Endothelial cell of umbilical vein (primary cell): ENCODE results near the gene DIPK1A.

ENCODE experiments used
- EZH2 ChIP-seq: IDR thresholded peaks from 2 replicates; pipeline ENCODE4 v1.6.1; 2012; ENCODE audit warnings: borderline replicate concordance, low read depth, mild to moderate bottlenecking, moderate library complexity, low read length, inconsistent platforms; ENCODE audit not compliant: severe bottlenecking
- JUN ChIP-seq: IDR thresholded peaks from 2 replicates; pipeline ENCODE4 v1.6.1; 2011; ENCODE audit warnings: borderline replicate concordance, low read depth; ENCODE audit not compliant: insufficient read length, insufficient read depth
- MYC ChIP-seq: IDR thresholded peaks from one replicate; pipeline ENCODE4 v1.6.1; 2011; ENCODE audit warnings: mild to moderate bottlenecking, low read depth, low read length
- POLR2A ChIP-seq: IDR thresholded peaks from 2 replicates; pipeline ENCODE4 v1.6.1; 2012; ENCODE audit warnings: low read depth, mild to moderate bottlenecking, control low read depth, low read length
- POLR2AphosphoS5 ChIP-seq: IDR thresholded peaks from 2 replicates; pipeline ENCODE4 v1.6.1; 2012; ENCODE audit warnings: low read depth, mild to moderate bottlenecking, control low read depth, low read length, moderate library complexity; ENCODE audit not compliant: insufficient read depth
- TF ChIP-seq, protein P1 (sequence below), 2 donors: IDR thresholded peaks; 1 replicate in 1 of 2; 2 replicates in 1 of 2; pipeline ENCODE4 v1.5.1; 2011; ENCODE audit warnings: low read length in 2 of 2, mild to moderate bottlenecking in 2 of 2, moderate library complexity in 2 of 2, control low read depth in 1 of 2, inconsistent platforms in 1 of 2, low read depth in 1 of 2; ENCODE audit not compliant: insufficient read depth in 1 of 2; ENCODE audit errors: extremely low read depth in 1 of 2
- TF ChIP-seq, protein P2 (sequence below): IDR thresholded peaks from 2 replicates; pipeline ENCODE4 v1.6.1; 2011; ENCODE audit not compliant: insufficient read depth, insufficient read length

DNA sequence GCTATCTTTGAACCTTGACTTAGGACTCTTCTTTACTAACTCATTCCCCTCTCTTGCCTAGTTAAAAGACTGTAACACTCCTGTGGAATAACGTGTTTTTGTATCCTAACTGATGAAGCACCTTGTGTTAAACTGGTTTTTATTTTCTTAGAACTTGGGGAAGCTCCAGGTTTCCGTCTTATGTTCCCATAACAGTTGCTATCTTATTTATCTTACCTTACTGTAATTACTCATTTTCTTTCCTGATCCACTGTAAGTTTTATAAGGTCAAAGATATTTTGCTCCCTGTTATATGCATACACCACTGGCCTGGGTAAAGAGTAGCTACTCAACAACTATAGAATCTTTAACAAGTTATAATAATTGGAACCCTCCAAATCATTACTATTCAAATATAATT, 86.3 kb downstream of the DIPK1A start:
- TF ChIP-seq POLR2A = no peak
- TF ChIP-seq, protein P1, sequence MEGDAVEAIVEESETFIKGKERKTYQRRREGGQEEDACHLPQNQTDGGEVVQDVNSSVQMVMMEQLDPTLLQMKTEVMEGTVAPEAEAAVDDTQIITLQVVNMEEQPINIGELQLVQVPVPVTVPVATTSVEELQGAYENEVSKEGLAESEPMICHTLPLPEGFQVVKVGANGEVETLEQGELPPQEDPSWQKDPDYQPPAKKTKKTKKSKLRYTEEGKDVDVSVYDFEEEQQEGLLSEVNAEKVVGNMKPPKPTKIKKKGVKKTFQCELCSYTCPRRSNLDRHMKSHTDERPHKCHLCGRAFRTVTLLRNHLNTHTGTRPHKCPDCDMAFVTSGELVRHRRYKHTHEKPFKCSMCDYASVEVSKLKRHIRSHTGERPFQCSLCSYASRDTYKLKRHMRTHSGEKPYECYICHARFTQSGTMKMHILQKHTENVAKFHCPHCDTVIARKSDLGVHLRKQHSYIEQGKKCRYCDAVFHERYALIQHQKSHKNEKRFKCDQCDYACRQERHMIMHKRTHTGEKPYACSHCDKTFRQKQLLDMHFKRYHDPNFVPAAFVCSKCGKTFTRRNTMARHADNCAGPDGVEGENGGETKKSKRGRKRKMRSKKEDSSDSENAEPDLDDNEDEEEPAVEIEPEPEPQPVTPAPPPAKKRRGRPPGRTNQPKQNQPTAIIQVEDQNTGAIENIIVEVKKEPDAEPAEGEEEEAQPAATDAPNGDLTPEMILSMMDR (IDR thresholded peaks at IDR 0.05; ENCODE audit: extremely low read depth in 1 of 2, insufficient read depth in 1 of 2, low read depth in 1 of 2, low read length in 2 of 2) = no peak
- TF ChIP-seq MYC = no peak
- TF ChIP-seq, protein P2, sequence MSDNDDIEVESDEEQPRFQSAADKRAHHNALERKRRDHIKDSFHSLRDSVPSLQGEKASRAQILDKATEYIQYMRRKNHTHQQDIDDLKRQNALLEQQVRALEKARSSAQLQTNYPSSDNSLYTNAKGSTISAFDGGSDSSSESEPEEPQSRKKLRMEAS = no peak
- no peak for TF ChIP-seq EZH2
- TF ChIP-seq JUN = no peak
- TF ChIP-seq POLR2AphosphoS5 = no peak
